Right atrium auricular region (tissue), 2 donors: ENCODE data around the gene KMT2E. TPM values are rescaled to one million over a fixed set of nuclear protein-coding genes. Genes with fewer than 3 reads are reported as not detected.

Experiments
- DNase-seq: peaks from one replicate; pipeline ENCODE4 v3.0.0-alpha.2; 2019; ENCODE audit warnings: low spot score
- H3K27ac ChIP-seq, 2 donors: fragments of 200-600 bp; sonication (generic); 1 replicate in 1 of 2; 2 replicates in 1 of 2; pipeline ENCODE4 v1.5.1; 2016 to 2019
- H3K27me3 ChIP-seq, 2 donors: fragments of 200-600 bp; sonication (generic); one replicate each; pipeline versions ENCODE4 v1.5.1 to v1.6.0; 2017 to 2019
- H3K36me3 ChIP-seq: fragments of 200-600 bp; sonication (generic); one replicate; pipeline ENCODE4 v1.5.1; 2016
- H3K4me1 ChIP-seq, 2 donors: fragments of 200-600 bp; sonication (generic); one replicate each; pipeline versions ENCODE4 v1.5.1 to v1.6.0; 2017 to 2019
- H3K4me3 ChIP-seq, 2 donors: fragments of 200-600 bp; sonication (generic); 1 replicate in 1 of 2; 2 replicates in 1 of 2; pipeline ENCODE4 v1.5.1; 2017 to 2019; ENCODE audit warnings: mild to moderate bottlenecking in 1 of 2, moderate library complexity in 1 of 2
- H3K9me3 ChIP-seq, 2 donors: fragments of 200-600 bp; sonication (generic); one replicate each; pipeline ENCODE4 v1.5.1; 2019
- CTCF ChIP-seq, 2 donors: fragments of 200-600 bp; sonication (generic); IDR thresholded peaks; one replicate each; pipeline ENCODE4 v1.5.1; 2019; ENCODE audit warnings: antibody characterized with exemption in 2 of 2
- total RNA-seq, 2 donors: library from RNA; depleted of rRNA; stranded (reverse); fragments of >200 nt; gene quantifications; one replicate each; pipeline ENCODE4 v1.1.0, GENCODE V29; 2016

KMT2E gene
- total RNA-seq, 2 donors from 2014 or later = 51.4 to 81.3 TPM

- Histone ChIP-seq H3K36me3 (no peaks in the 10 kb centered on the region), H3K9me3 (no peaks in the 10 kb centered on the region), H3K4me3 (peak overlapping the region; percentile 76 to 93), H3K27ac (peak overlapping the region; percentile 100), H3K4me1 (peaks cover 0 to 43% of the 10 kb centered on the region in 2 donors), H3K27me3 (no peaks in the 10 kb centered on the region)
- peak; percentile 99 for DNase-seq
- TF ChIP-seq CTCF (IDR thresholded peaks at IDR 0.05) = no peak
Observed at GRCh38 chr7:105012503-105013220, 1.3 kb upstream of the KMT2E start.

GRCh38 chr7:105013221-105013815, 687 bp upstream of the KMT2E start:
- Histone ChIP-seq H3K27ac (peak overlapping the region; percentile 100), H3K27me3 (no peaks in the 10 kb centered on the region), H3K4me1 (peaks cover 0 to 43% of the 10 kb centered on the region in 2 donors), H3K4me3 (peak overlapping the region; percentile 76 to 93), H3K36me3 (no peaks in the 10 kb centered on the region), H3K9me3 (no peaks in the 10 kb centered on the region)
- peak; percentile 96 for DNase-seq
- peak; percentile 18 to 51 for TF ChIP-seq CTCF (IDR thresholded peaks at IDR 0.05)

- Histone ChIP-seq H3K27me3 (no peaks in the 10 kb centered on the region), H3K4me3 (peak overlapping the region; percentile 76 to 93), H3K4me1 (peaks cover 0 to 47% of the 10 kb centered on the region in 2 donors), H3K36me3 (no peaks in the 10 kb centered on the region), H3K27ac (peak overlapping the region; percentile 100), H3K9me3 (no peaks in the 10 kb centered on the region)
- no peak for DNase-seq
- no peak for TF ChIP-seq CTCF (IDR thresholded peaks at IDR 0.05)
Observed at GRCh38 chr7:105014693-105015389, 836 bp downstream of the KMT2E start.

GRCh38 chr7:105015390-105015965, 1.5 kb downstream of the KMT2E start:
- no peaks in the 10 kb centered on the region for H3K9me3 ChIP-seq
- no peak for DNase-seq
- no peaks in the 10 kb centered on the region for H3K27me3 ChIP-seq
- H3K4me3 ChIP-seq = peak overlapping the region; percentile 76 to 93
- H3K27ac ChIP-seq = peak overlapping the region; percentile 100
- no peak for TF ChIP-seq CTCF (IDR thresholded peaks at IDR 0.05)
- H3K36me3 ChIP-seq = no peaks in the 10 kb centered on the region
- H3K4me1 ChIP-seq = peaks cover 0 to 47% of the 10 kb centered on the region in 2 donors

- H3K4me1 ChIP-seq = peaks cover 0 to 50% of the 10 kb centered on the region in 2 donors
- H3K27ac ChIP-seq = peak overlapping the region; percentile 100
- DNase-seq = no peak
- peak overlapping the region; percentile 76 to 93 for H3K4me3 ChIP-seq
- no peak for TF ChIP-seq CTCF (IDR thresholded peaks at IDR 0.05)
- no peaks in the 10 kb centered on the region for H3K36me3 ChIP-seq
- no peaks in the 10 kb centered on the region for H3K9me3 ChIP-seq
- H3K27me3 ChIP-seq = no peaks in the 10 kb centered on the region
Observed at GRCh38 chr7:105016068-105016708, 2.2 kb downstream of the KMT2E start.
